GM19099 (cell line): ENCODE measurements around the gene CCDC102B.

Source experiments
- POLR2A ChIP-seq: IDR thresholded peaks from 3 replicates; pipeline ENCODE4 v1.6.1; 2011; ENCODE audit warnings: low read depth; ENCODE audit not compliant: insufficient read length; ENCODE audit errors: extremely low read depth

Gene CCDC102B

GRCh38 chr18:68797871-68798270 is at the start of gene CCDC102B:
Gene CCDC102B, plus strand, starts transcription at chr18:68798080. Its CDS starts 38,684 bp downstream, at chr18:68836764.
- TF ChIP-seq POLR2A, result no peak

GRCh38 chr18:68757126-68757525 is 40.8 kb upstream of the CCDC102B start:
- TF ChIP-seq POLR2A, result no peak

GRCh38 chr18:68759308-68759707 is 38.6 kb upstream of the CCDC102B start:
- no peak for TF ChIP-seq POLR2A

- TF ChIP-seq POLR2A, result no peak
These were observed 34.8 kb upstream of the CCDC102B start for GRCh38 chr18:68763083-68763482.

GRCh38 chr18:68764016-68764415 is 33.9 kb upstream of the CCDC102B start:
- no peak for TF ChIP-seq POLR2A

- TF ChIP-seq POLR2A, result no peak
These were observed 31.4 kb upstream of the CCDC102B start for GRCh38 chr18:68766433-68766832.

- TF ChIP-seq POLR2A, result no peak
These were observed 28.4 kb upstream of the CCDC102B start for GRCh38 chr18:68769461-68769860.

- TF ChIP-seq POLR2A, result no peak
These were observed 25.6 kb upstream of the CCDC102B start for GRCh38 chr18:68772268-68772667.

GRCh38 chr18:68778280-68778886 is 19.5 kb upstream of the CCDC102B start:
- TF ChIP-seq POLR2A, result no peak

GRCh38 chr18:68779169-68779568 is 18.7 kb upstream of the CCDC102B start:
- no peak for TF ChIP-seq POLR2A

- no peak for TF ChIP-seq POLR2A
These were observed 16.9 kb upstream of the CCDC102B start for GRCh38 chr18:68780802-68781635.

GRCh38 chr18:68783506-68783905 is 14.4 kb upstream of the CCDC102B start:
- no peak for TF ChIP-seq POLR2A

- TF ChIP-seq POLR2A, result no peak
These were observed 13.8 kb upstream of the CCDC102B start for GRCh38 chr18:68784071-68784470.

GRCh38 chr18:68791801-68792200 is 6.1 kb upstream of the CCDC102B start:
- no peak for TF ChIP-seq POLR2A

- no peak for TF ChIP-seq POLR2A
These were observed 3.9 kb upstream of the CCDC102B start for GRCh38 chr18:68793951-68794350.
